HG03565 (cell line): ENCODE results near the gene SLC30A3.
"Not testable (repeated sequence)": the region's sequence is repeated elsewhere in the genome, so short reads cannot be mapped to it uniquely, and the experiment has no call there.

ENCODE experiments used
- ATAC-seq: cut with Tn5 transposase; IDR thresholded peaks from one replicate; pipeline ENCODE4 v1.9.1; 2021; ENCODE audit warnings: mild to moderate bottlenecking, moderate library complexity; ENCODE audit not compliant: unreplicated experiment

The SLC30A3 gene

GRCh38 chr2:27262379-27263286, at the start of gene SLC30A3:
SLC30A3 (minus strand) TSS chr2:27263047; CDS start chr2:27262906, 141 bp downstream.
- ATAC-seq: no peak

GRCh38 chr2:27312152-27312551, 49.3 kb upstream of the SLC30A3 start:
- no peak for ATAC-seq

- no peak for ATAC-seq
These were observed 46.8 kb upstream of the SLC30A3 start for GRCh38 chr2:27309651-27310050.

- no peak for ATAC-seq
These were observed 45.6 kb upstream of the SLC30A3 start, which contains the start of gene UCN for GRCh38 chr2:27308359-27308881. UCN (minus strand) TSS chr2:27308445; CDS start chr2:27307895, 550 bp downstream.

- no peak for ATAC-seq
These were observed 44.9 kb upstream of the SLC30A3 start for GRCh38 chr2:27307545-27308358.

GRCh38 chr2:27307287-27307544, 44.4 kb upstream of the SLC30A3 start:
- ATAC-seq: no peak

GRCh38 chr2:27306573-27307286, 43.9 kb upstream of the SLC30A3 start:
- no peak for ATAC-seq

- ATAC-seq: no peak
These were observed 43.3 kb upstream of the SLC30A3 start for GRCh38 chr2:27306136-27306535.

- ATAC-seq: no peak
These were observed 42.7 kb upstream of the SLC30A3 start for GRCh38 chr2:27305516-27305915.

- no peak for ATAC-seq
These were observed 41.8 kb upstream of the SLC30A3 start for GRCh38 chr2:27304488-27305240.

GRCh38 chr2:27303093-27304025, 40.5 kb upstream of the SLC30A3 start:
- no peak for ATAC-seq

GRCh38 chr2:27300606-27301005, 37.8 kb upstream of the SLC30A3 start:
- not testable (repeated sequence) for ATAC-seq

- ATAC-seq: no peak
These were observed 35.7 kb upstream of the SLC30A3 start for GRCh38 chr2:27298391-27299080.

- ATAC-seq: no peak
These were observed 34.3 kb upstream of the SLC30A3 start for GRCh38 chr2:27297195-27297594.

GRCh38 chr2:27296481-27296880, 33.6 kb upstream of the SLC30A3 start:
- no peak for ATAC-seq

GRCh38 chr2:27294928-27295327, 32.1 kb upstream of the SLC30A3 start:
- no peak for ATAC-seq

- ATAC-seq: no peak
These were observed 29.0 kb upstream of the SLC30A3 start for GRCh38 chr2:27291865-27292264.

GRCh38 chr2:27290549-27290948, 27.7 kb upstream of the SLC30A3 start:
- ATAC-seq: no peak

GRCh38 chr2:27288610-27289009, 25.8 kb upstream of the SLC30A3 start:
- ATAC-seq: no peak
